PC-3 (cell line): ENCODE measurements around the gene PGAM2.

Experiments used
- EZH2 ChIP-seq: fragments of 300-600 bp; sonication (generic); IDR thresholded peaks from one replicate; pipeline ENCODE4 v1.6.1; 2017; ENCODE audit warnings: antibody characterized with exemption, mild to moderate bottlenecking, low read length; ENCODE audit not compliant: unreplicated experiment
- EZH2phosphoT487 ChIP-seq: fragments of 300-600 bp; sonication (generic); IDR thresholded peaks from 2 replicates; pipeline ENCODE4 v1.6.1; 2018; ENCODE audit warnings: mild to moderate bottlenecking, antibody characterized with exemption, low read length, borderline replicate concordance
- TF ChIP-seq, protein P1 (sequence below): fragments of 300-600 bp; sonication (generic); conservative IDR thresholded peaks from 2 replicates; pipeline ENCODE4 v1.5.1; 2017; ENCODE audit warnings: antibody characterized with exemption, low read depth, mild to moderate bottlenecking, low read length

DNA sequence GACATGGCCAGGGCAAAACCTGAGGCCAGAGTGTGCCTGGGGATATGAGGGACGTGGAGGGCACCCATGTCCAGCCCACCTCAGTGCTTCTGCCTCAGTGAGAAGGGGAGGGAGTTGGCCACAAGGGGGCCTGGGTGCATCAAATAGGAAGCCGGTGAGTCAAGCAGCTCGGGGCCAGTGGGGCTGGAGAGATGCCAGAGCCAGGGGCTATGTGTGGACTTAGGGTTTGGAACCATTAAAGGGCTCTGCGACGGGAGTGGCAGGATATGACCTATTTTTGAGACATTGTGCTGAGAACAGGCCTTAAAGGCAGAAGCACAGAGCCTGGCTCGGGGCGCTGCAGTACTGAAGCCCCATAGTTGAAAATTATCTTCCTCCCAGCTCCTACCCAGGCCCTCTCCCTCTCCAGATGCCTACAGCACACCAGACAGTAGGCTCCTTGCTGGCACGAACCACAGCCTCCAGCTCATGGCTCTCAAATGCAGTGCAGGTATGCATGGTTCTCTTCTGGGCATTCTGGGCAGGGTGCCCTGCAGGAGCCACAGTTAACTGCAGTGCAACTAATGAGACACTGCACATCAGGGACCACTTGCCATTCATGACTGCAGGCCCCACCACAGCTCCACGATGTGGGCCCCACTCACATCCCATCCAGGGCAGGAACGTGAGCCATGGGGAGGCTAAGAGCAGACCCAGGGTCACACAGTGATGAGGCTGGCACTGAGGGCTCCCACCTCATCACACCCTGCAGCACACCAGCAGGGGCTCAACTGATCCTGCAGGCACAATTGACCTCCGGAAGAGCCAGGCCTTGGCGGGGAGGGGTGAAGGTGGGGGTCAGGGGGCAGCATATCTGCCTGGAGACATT, 7.2 kb upstream of the PGAM2 start:
- TF ChIP-seq, protein P1, sequence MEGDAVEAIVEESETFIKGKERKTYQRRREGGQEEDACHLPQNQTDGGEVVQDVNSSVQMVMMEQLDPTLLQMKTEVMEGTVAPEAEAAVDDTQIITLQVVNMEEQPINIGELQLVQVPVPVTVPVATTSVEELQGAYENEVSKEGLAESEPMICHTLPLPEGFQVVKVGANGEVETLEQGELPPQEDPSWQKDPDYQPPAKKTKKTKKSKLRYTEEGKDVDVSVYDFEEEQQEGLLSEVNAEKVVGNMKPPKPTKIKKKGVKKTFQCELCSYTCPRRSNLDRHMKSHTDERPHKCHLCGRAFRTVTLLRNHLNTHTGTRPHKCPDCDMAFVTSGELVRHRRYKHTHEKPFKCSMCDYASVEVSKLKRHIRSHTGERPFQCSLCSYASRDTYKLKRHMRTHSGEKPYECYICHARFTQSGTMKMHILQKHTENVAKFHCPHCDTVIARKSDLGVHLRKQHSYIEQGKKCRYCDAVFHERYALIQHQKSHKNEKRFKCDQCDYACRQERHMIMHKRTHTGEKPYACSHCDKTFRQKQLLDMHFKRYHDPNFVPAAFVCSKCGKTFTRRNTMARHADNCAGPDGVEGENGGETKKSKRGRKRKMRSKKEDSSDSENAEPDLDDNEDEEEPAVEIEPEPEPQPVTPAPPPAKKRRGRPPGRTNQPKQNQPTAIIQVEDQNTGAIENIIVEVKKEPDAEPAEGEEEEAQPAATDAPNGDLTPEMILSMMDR = peak; percentile 84
- TF ChIP-seq EZH2 (no peak), EZH2phosphoT487 (no peak)
